IPS-18a (cell line): ENCODE data around the gene DMD.
A peak's percentile ranks its signal among the peaks of the same experiment; 100 is the strongest.

Experiments
- H3K27ac ChIP-seq: one replicate; pipeline ENCODE4 v1.5.1; 2013; ENCODE audit warnings: low read length
- H3K27me3 ChIP-seq: one replicate; pipeline ENCODE4 v1.6.1; 2013; ENCODE audit warnings: mild to moderate bottlenecking, low read length; ENCODE audit not compliant: control insufficient read depth, insufficient read depth
- H3K36me3 ChIP-seq: one replicate; pipeline ENCODE4 v1.6.1; 2013; ENCODE audit warnings: low read depth, low read length; ENCODE audit not compliant: control insufficient read depth
- H3K4me1 ChIP-seq: one replicate; pipeline ENCODE4 v1.6.1; 2013; ENCODE audit warnings: low read depth, low read length; ENCODE audit not compliant: control insufficient read depth
- H3K4me3 ChIP-seq: one replicate; pipeline ENCODE4 v1.5.1; 2013; ENCODE audit warnings: low read length
- H3K9ac ChIP-seq: one replicate; pipeline ENCODE4 v1.6.1; 2013; ENCODE audit warnings: mild to moderate bottlenecking, low read length, moderate library complexity
- H3K9me3 ChIP-seq: one replicate; pipeline ENCODE4 v1.6.1; 2013; ENCODE audit warnings: low read depth, low read length; ENCODE audit not compliant: control insufficient read depth

Gene DMD

DNA sequence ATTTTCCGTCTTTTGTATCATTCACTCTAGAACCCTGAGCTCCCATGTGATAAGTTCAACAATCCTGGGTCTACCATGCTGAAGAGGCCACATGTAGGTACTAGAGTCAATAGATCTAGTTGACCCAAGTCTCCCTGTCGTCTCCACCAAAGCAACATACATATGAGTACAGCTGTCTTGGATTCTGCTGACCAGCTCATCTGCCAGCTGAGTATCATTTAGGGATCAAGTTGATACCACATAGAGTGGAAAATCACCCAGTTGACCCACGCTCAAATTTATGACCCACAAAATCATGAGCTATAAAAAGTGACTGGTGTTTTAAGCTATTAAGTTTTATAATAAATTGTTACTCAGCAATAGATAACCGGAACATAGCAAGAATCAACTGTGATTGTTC is 61.8 kb downstream of the DMD start:
- Histone ChIP-seq H3K9me3 (no peaks in the 10 kb centered on the region), H3K27me3 (no peaks in the 10 kb centered on the region), H3K4me1 (peaks cover 4% of the 10 kb centered on the region), H3K36me3 (no peaks in the 10 kb centered on the region), H3K4me3 (no peak overlapping the region), H3K9ac (no peak overlapping the region), H3K27ac (no peak overlapping the region)

DNA sequence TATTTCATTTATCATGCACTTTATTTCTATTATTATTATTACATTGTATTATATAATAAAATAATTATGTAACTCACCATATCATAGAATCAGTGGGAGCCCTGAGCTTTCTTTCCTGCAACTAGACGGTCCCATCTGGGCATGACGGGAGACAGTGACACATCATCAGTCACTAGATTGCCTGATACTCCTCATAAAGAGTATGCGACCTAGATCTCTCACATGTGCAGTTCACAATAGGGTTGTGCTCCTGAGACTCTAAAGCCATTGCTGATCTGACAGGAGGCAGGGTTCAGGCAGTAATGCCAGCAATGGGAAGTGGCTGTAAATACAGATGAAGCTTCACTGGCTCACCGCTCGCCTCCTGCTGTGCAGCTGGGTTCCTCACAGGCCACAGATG is 62.3 kb downstream of the DMD start:
- H3K9ac ChIP-seq, result no peak overlapping the region
- H3K27ac ChIP-seq, result no peak overlapping the region
- peaks cover 4% of the 10 kb centered on the region for H3K4me1 ChIP-seq
- H3K4me3 ChIP-seq, result no peak overlapping the region
- H3K9me3 ChIP-seq, result no peaks in the 10 kb centered on the region
- H3K36me3 ChIP-seq, result no peaks in the 10 kb centered on the region
- H3K27me3 ChIP-seq, result no peaks in the 10 kb centered on the region

DNA sequence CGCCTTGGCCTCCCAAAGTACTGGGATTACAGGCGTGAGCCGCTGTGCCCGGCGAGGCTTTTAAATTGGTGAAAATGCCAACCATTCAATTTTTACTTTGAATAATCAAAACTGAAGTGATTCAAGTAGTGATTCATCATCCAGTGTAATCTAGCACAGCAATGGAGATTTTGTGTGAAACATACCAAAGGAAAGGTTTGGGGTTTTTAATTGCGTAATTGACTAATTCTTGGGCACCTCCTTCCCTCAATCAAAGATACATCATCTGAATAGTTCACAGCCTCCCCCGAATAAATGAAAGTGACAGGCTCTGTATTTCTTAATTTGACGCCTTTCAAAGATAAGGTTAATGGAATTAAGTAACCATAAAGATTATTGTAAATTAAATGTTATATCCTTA is 69.0 kb downstream of the DMD start:
- no peak overlapping the region for H3K27ac ChIP-seq
- H3K9me3 ChIP-seq, result no peaks in the 10 kb centered on the region
- H3K4me1 ChIP-seq, result no peaks in the 10 kb centered on the region
- no peaks in the 10 kb centered on the region for H3K36me3 ChIP-seq
- H3K27me3 ChIP-seq, result no peaks in the 10 kb centered on the region
- H3K9ac ChIP-seq, result no peak overlapping the region
- H3K4me3 ChIP-seq, result no peak overlapping the region

DNA sequence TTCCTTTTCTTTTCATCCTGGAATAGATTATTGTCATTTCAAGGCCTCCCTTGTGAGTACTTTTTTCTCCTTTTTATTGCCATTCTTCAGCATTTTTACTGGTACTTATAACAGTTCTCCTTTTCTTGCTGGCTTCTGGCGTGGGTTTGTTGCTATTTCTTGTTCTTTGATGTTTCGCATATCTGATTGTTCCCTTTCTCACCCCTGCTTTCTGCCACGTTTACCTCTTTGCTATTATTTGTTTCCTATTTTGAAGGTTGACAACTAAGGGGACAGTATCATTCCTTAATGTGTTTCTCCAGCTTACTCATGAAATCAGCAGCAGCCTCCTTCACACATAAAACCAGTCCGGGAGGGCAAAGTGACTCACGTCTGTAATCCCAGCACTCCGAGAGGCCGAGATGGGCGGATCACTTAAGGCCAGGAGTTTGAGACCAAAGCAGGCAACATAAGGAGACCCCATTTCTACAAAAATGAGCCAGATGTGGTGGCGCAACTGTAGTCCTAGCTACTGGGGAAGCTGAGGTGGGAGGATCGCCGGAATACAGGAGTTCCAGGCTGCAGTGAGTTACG is 72.6 kb downstream of the DMD start:
- no peak overlapping the region for H3K9ac ChIP-seq
- no peaks in the 10 kb centered on the region for H3K36me3 ChIP-seq
- no peak overlapping the region for H3K4me3 ChIP-seq
- H3K27ac ChIP-seq, result no peak overlapping the region
- no peaks in the 10 kb centered on the region for H3K27me3 ChIP-seq
- H3K4me1 ChIP-seq, result no peaks in the 10 kb centered on the region
- H3K9me3 ChIP-seq, result no peaks in the 10 kb centered on the region

DNA sequence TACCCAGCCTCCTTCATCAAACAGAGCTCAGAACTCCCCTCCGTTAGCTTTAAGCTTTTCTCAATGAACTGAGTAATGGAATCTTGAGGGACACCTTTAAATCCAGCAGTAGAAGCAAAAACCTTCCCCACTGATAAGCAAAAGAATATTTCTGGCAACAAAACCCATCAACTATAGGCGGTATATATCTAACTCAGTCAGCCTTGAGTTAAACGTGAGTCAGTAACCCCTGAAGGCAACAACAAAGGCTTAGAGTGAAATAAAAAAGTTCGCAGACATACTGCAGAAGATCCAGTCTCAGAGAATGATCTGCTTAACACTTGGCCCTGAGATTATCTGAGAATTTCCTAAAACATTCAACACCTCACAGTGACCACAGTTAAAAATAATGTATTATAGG is 77.2 kb downstream of the DMD start:
- H3K27ac ChIP-seq, result no peak overlapping the region
- H3K9me3 ChIP-seq, result no peaks in the 10 kb centered on the region
- H3K36me3 ChIP-seq, result no peaks in the 10 kb centered on the region
- peaks cover 4% of the 10 kb centered on the region for H3K4me1 ChIP-seq
- no peak overlapping the region for H3K9ac ChIP-seq
- H3K4me3 ChIP-seq, result no peak overlapping the region
- no peaks in the 10 kb centered on the region for H3K27me3 ChIP-seq

DNA sequence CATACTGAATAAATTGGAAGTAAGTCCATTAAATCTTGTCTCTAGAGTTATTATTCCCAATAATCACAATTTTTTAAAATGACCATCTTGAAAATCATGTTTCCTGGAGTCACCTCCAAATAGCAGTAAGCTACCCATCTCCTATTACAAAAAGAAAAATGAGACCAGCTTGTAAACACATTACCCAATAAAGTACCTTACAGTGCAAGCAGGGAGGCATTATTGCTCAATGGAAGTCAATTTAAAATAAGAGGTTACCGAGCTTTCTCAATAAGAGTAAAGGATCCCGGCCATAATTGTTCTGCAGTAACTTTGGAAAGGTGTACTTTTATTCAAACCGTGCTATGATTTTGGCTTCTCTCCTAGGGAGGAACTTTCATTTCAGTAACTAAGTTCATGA is 78.0 kb downstream of the DMD start:
- Histone ChIP-seq H3K9me3 (no peaks in the 10 kb centered on the region), H3K4me3 (no peak overlapping the region), H3K4me1 (peaks cover 11% of the 10 kb centered on the region), H3K27me3 (no peaks in the 10 kb centered on the region), H3K36me3 (no peaks in the 10 kb centered on the region), H3K27ac (no peak overlapping the region), H3K9ac (no peak overlapping the region)

DNA sequence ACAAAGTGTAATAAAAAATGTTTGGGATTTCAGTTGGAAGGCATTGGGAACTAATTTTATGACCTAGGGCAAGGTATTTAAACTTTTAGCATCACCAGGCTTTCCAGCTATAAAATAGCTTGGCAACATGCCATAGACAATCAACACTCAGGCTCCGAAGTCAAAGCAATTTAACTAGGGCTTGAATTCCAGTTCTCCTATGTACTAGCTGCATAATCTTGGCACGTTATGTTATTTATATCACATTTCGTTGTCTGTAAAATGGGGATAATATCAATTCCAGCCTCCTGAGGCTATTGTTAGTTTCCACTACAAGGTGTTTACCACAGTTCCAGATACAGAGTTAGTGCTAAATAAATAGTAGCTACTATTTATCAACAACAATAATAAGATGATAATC is 78.8 kb downstream of the DMD start:
- Histone ChIP-seq H3K4me1 (peaks cover 18% of the 10 kb centered on the region), H3K27me3 (no peaks in the 10 kb centered on the region), H3K9ac (no peak overlapping the region), H3K27ac (no peak overlapping the region), H3K9me3 (no peaks in the 10 kb centered on the region), H3K4me3 (no peak overlapping the region), H3K36me3 (no peaks in the 10 kb centered on the region)

DNA sequence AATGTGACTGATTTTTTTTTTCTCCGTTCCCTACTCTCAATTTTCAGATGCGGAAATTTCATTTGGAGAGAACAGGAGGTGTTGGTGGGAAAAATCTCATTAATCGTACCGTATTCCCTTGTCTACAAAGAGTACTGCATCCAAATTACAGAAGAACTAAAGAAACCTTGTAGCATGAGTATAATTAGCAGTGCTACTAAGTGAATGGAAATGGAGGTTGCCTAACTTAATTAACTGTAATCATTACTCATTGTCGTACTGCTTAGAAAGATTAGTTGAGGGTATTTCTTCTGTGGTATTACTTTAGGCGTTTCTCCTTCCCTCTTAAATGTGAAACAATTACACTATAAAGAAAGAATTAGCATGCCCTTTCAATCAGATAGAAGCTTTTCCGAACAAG is 81.7 kb downstream of the DMD start:
- Histone ChIP-seq H3K4me1 (peaks cover 26% of the 10 kb centered on the region), H3K27ac (no peak overlapping the region), H3K4me3 (no peak overlapping the region)

DNA sequence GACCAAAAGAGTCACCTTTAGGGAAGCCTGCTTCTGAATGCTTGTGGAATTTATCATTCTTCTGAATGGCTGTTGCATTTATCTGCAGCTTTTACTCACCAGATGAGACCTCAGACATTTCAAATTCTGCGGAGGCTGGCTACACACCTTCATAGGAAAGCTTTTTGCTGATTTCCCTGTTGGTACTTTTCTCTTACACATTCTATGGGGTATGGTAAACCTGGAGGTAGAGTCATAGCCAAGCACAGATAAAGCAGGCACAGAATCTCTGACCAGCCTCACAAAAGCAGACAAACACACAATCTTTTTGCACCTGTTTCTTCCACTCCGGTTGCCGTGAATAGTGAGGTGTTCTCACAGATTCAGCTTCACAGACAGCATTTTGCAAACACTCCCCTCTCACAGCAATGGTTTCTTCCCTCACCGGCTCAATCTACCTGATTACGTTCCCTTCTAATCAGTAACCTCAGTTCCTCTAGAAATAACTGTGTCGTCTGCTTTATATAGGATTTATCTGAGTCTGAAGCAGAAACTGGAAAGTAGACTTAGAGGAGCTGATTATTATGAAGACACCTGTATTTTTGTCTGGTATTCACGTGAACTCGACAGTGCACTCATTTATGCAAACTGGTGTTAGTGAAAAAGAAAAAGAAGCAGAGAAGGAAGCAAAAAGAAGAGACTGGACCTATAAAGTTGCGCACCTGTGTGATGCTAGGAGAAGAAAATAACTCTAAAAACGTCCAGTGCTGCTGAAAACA is 83.1 kb downstream of the DMD start:
- peaks cover 26% of the 10 kb centered on the region for H3K4me1 ChIP-seq
- H3K27me3 ChIP-seq, result no peaks in the 10 kb centered on the region
- peak overlapping the region; percentile 11 for H3K9ac ChIP-seq
- no peak overlapping the region for H3K27ac ChIP-seq
- no peaks in the 10 kb centered on the region for H3K9me3 ChIP-seq
- H3K4me3 ChIP-seq, result no peak overlapping the region
- no peaks in the 10 kb centered on the region for H3K36me3 ChIP-seq

More for the DNA sequence above, 81.7 kb downstream of the DMD start:
- Histone ChIP-seq H3K27me3 (no peaks in the 10 kb centered on the region), H3K9me3 (no peaks in the 10 kb centered on the region), H3K36me3 (no peaks in the 10 kb centered on the region), H3K9ac (no peak overlapping the region)

DNA sequence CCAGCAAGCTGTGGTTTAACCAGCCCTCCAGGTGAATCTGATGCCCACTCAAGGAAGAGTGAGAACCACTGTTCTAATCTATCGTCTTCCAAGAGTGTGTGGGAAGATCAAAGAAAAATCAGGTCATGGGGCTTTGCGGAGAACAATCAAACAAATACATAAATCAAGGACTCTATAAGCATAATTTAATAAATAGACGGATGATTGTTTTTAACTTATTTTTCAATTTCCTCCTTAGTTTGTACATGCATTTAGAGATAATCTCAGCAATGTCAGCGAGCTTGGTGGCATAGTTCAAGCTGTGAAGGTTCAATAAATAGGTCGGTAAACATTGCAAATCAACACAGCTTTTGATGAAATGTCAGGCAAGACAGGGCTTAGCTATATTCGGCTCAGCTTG is 84.9 kb downstream of the DMD start:
- H3K9ac ChIP-seq, result no peak overlapping the region
- H3K4me3 ChIP-seq, result no peak overlapping the region
- H3K9me3 ChIP-seq, result no peaks in the 10 kb centered on the region
- no peaks in the 10 kb centered on the region for H3K36me3 ChIP-seq
- H3K4me1 ChIP-seq, result peaks cover 26% of the 10 kb centered on the region
- H3K27ac ChIP-seq, result no peak overlapping the region
- no peaks in the 10 kb centered on the region for H3K27me3 ChIP-seq

DNA sequence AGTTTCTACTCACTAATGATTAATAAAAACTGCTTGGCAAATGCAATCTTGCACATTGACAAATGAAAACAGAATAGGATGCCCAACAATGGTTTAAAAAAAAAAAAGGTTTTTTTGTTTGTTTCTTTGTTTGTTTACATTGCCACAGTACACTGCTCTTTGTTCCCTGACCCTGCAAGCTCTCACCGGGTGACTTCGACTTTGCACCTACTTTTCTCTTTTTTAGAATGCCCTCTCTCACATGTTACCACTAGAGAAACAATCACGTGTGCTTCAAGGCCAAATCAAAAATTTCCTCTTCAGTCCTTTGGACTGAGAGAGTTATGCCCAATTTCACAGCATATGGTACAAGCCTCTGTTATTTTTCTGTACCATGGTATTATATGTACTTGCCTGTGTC is 101.5 kb downstream of the DMD start:
- Histone ChIP-seq H3K4me3 (no peak overlapping the region), H3K27ac (no peak overlapping the region), H3K4me1 (peaks cover 19% of the 10 kb centered on the region), H3K27me3 (no peaks in the 10 kb centered on the region), H3K36me3 (no peaks in the 10 kb centered on the region), H3K9me3 (no peaks in the 10 kb centered on the region), H3K9ac (no peak overlapping the region)

DNA sequence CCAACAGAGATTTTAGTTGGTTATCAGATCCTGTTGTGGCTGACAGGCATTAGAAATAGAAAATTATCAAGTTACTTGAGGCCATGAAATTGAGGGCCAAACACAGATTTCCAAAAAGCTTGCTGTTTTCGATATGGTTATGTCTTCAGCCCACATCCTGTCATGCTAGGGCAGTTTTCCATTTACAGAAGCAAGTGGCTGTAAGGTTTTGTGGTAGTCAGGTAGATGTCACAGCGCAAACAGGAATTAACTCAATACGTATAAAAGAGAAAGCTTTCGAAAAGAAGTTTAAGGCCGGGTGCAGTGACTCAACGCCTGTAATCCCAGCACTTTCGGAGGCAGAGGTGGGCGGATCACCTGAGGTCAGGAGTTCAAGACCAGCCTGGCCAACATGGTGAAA is 104.6 kb downstream of the DMD start:
- Histone ChIP-seq H3K4me3 (no peak overlapping the region), H3K9me3 (no peaks in the 10 kb centered on the region), H3K27me3 (no peaks in the 10 kb centered on the region), H3K27ac (no peak overlapping the region), H3K4me1 (peaks cover 42% of the 10 kb centered on the region), H3K9ac (no peak overlapping the region), H3K36me3 (no peaks in the 10 kb centered on the region)
